Left ventricle myocardium superior (tissue), 1 donor: ENCODE results near the gene DNM1L. TPM values are rescaled to one million over a fixed set of nuclear protein-coding genes. Genes with fewer than 3 reads are reported as not detected.

Experiments used
- ATAC-seq: fragments of 200-7000 bp; cut with Tn5 transposase; one replicate; pipeline ENCODE4 v1.9.1; 2020; ENCODE audit warnings: mild to moderate bottlenecking, moderate library complexity
- DNase-seq: peaks from one replicate; pipeline ENCODE4 v3.0.0-alpha.2; 2020
- intact Hi-C: fragments of 100-400 bp; cut with micrococcal nuclease; formaldehyde crosslinking; loops from one replicate; pipeline ENCODE4 v1.11.0; 2022
- total RNA-seq: library from RNA; stranded (reverse); fragmentation: NEBNext Ultra II Directional; extraction: Animal tissue kit (Norgen Biotek cat#: 25700); gene quantifications from one replicate; pipeline ENCODE4 v1.2.1, GENCODE V29; 2021
- donor health status: DM: no; HTN: yes; CAD: no; lungs with severe emphysema.

The DNM1L gene
- total RNA-seq, 1 donor from 2014 or later, result 53.7 TPM

DNA sequence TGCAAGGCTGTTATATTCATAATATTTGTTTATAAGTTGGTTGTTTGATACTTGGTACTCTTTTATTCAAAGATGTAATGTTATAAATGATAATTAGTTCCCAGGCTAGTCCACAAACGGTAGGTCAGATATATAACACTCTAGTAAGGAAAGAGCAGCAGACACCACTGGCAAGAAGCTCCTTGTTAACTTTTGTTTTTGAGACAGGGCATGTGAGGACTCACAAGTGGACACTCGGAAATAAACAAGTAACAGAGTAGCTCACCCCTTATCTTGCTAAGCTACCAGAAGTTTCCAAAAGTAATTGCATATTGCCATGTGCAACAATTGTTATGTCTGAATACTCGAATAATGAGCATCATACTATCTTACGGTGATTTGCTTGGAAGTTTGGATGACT, 115.2 kb downstream of the DNM1L start:
- DNase-seq (no peak), ATAC-seq (peak; percentile 35)
- intact Hi-C loops, result loop anchor here (10.0 kb wide), 1 partner anchor 101 kb away; the partner anchor contains the start of gene PKP2

Other genes starting within 250 kb of the DNM1L start
- 11.8 TPM for gene YARS2, start 76.6 kb downstream of the DNM1L start, total RNA-seq
- 423 TPM for gene PKP2, start 217.5 kb downstream of the DNM1L start, total RNA-seq